Measurements from ENCODE around the gene PCDHB4. TPM values are rescaled to one million over a fixed set of nuclear protein-coding genes. Genes with fewer than 3 reads are reported as not detected.
"Not testable (repeated sequence)": the region's sequence is repeated elsewhere in the genome, so short reads cannot be mapped to it uniquely, and the experiment has no call there.

The PCDHB4 gene
- total and polyA plus RNA-seq, 2 of the 4 experiments (the other 2 are of a cell fraction) = 0.03 TPM; not detected in 1

DNA sequence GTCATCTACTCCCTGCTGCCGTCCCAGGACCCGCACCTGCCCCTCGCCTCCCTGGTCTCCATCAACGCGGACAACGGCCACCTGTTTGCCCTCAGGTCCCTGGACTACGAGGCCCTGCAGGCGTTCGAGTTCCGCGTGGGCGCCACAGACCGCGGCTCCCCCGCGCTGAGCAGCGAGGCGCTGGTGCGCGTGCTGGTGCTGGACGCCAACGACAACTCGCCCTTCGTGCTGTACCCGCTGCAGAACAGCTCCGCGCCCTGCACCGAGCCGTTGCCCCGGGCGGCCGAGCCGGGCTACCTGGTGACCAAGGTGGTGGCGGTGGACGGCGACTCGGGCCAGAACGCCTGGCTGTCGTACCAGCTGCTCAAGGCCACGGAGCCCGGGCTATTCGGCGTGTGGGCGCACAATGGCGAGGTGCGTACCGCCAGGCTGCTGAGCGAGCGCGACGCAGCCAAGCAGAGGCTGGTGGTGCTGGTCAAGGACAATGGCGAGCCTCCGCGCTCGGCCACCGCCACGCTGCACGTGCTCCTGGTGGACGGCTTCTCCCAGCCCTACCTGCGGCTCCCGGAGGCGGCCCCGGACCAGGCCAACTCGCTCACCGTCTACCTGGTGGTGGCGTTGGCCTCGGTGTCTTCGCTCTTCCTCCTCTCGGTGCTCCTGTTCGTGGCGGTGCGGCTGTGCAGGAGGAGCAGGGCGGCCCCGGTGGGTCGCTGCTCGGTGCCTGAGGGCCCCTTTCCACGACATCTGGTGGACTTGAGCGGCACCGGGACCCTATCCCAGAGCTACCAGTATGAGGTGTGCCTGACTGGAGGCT lies 52.9 kb downstream of the PCDHB4 start:
- H3K18ac ChIP-seq (ENCODE audit: low read depth, low read length); H3K56ac ChIP-seq (ENCODE audit: extremely low read depth, insufficient read depth, low read length); H4K5ac ChIP-seq (ENCODE audit: low read depth, low read length); H3K36me3 ChIP-seq (ENCODE audit: control insufficient read depth, insufficient read depth, low read length); H4K91ac ChIP-seq (ENCODE audit: insufficient read depth, low read depth, low read length); H4K20me1 ChIP-seq (ENCODE audit: insufficient read depth, low read length); POLR2A ChIA-PET (ENCODE audit: unreplicated experiment); H3K9me1 ChIP-seq (ENCODE audit: insufficient read depth, low read length); dilution Hi-C loops (cut with HindIII; ENCODE audit: low sequenced_read_pairs, unreplicated experiment); H3K4me2 ChIP-seq (ENCODE audit: low read depth, low read length); H2BK15ac ChIP-seq (ENCODE audit: low read depth, low read length); H2AK9ac ChIP-seq (replicated peaks; ENCODE audit: low read depth, low read length, poor library complexity); BruUV-seq (replicated peaks); H3K23ac ChIP-seq (ENCODE audit: low read depth, low read length); H2BK20ac ChIP-seq (ENCODE audit: low read depth, low read length); in situ Hi-C loops (cut with MboI; ENCODE audit: low sequenced_read_pairs); CTCF ChIA-PET; H4K8ac ChIP-seq (ENCODE audit: low read depth in 2 of 2, low read length in 2 of 2); H3K4me1 ChIP-seq (ENCODE audit: control insufficient read depth, insufficient read depth, low read length); H3K4ac ChIP-seq (ENCODE audit: low read depth, low read length); H3K27me3 ChIP-seq (ENCODE audit: control insufficient read depth, insufficient read depth, low read length); ATAC-seq (ENCODE audit: low read depth); H3K27ac ChIP-seq (ENCODE audit: insufficient read depth, low read length); H2BK120ac ChIP-seq (ENCODE audit: low read depth, low read length); H2AK5ac ChIP-seq (ENCODE audit: low read depth, low read length); H3K79me1 ChIP-seq (ENCODE audit: low read depth in 1 of 2, low read length in 2 of 2); H3K9ac ChIP-seq (ENCODE audit: low read depth, low read length); H2BK5ac ChIP-seq (ENCODE audit: low read depth, low read length, poor library complexity, severe bottlenecking); intact Hi-C loops (cut with micrococcal nuclease); H2AFZ ChIP-seq (replicated peaks; ENCODE audit: low read length, poor library complexity); DNase-seq; H3K14ac ChIP-seq (replicated peaks; ENCODE audit: low read depth, low read length); H3K4me3 ChIP-seq (ENCODE audit: insufficient read depth, low read depth, low read length): not testable (repeated sequence)
- peaks cover 15% of the 10 kb centered on the region; the same call in 1 of the 2 replicates for H3K9me3 ChIP-seq (ENCODE audit: control insufficient read depth, insufficient read depth, low read length)
- 50% methylated on average over 25 of the region's 79 CpGs; no CpG with 5 or more reads in 1 of the 2 experiments for WGBS, 2 experiments (ENCODE audit: extremely low coverage in 2 of 2, insufficient read length in 1 of 2)

Other genes with a start within 250 kb of the PCDHB4 start
- gene PCDHA12, start 246.5 kb upstream of the PCDHB4 start, total RNA-seq (2012; rRNA removed) = not detected in 2 replicates
- 0.03 TPM in 1 of 2 replicates, not detected in the other for gene PCDHA12, start 246.5 kb upstream of the PCDHB4 start, polyA plus RNA-seq (2012; rRNA removed)
- not detected in 2 replicates for gene PCDHA13, start 239.7 kb upstream of the PCDHB4 start, total RNA-seq (2012; rRNA removed)
- gene PCDHA13, start 239.7 kb upstream of the PCDHB4 start, polyA plus RNA-seq (2012; rRNA removed) = not detected in 2 replicates
- gene PCDHAC1, start 195.5 kb upstream of the PCDHB4 start, total RNA-seq (2012; rRNA removed) = under 0.01 TPM in 1 of 2 replicates, not detected in the other
- gene PCDHAC1, start 195.5 kb upstream of the PCDHB4 start, polyA plus RNA-seq (2012; rRNA removed) = not detected in 2 replicates
- gene PCDHAC2, start 155.3 kb upstream of the PCDHB4 start, total RNA-seq (2012; rRNA removed) = not detected in 2 replicates
- gene PCDHAC2, start 155.3 kb upstream of the PCDHB4 start, polyA plus RNA-seq (2012; rRNA removed) = not detected in 2 replicates
- not detected in 2 replicates for gene PCDHB1, start 70.4 kb upstream of the PCDHB4 start, total RNA-seq (2012; rRNA removed)
- not detected in 2 replicates for gene PCDHB1, start 70.4 kb upstream of the PCDHB4 start, polyA plus RNA-seq (2012; rRNA removed)
- 0.36 and 0.56 TPM in 2 replicates for gene PCDHB2, start 27.2 kb upstream of the PCDHB4 start, total RNA-seq (2012; rRNA removed)
- 0.46 and 0.65 TPM in 2 replicates for gene PCDHB2, start 27.2 kb upstream of the PCDHB4 start, polyA plus RNA-seq (2012; rRNA removed)
- gene PCDHB3, start 21.3 kb upstream of the PCDHB4 start, total RNA-seq (2012; rRNA removed) = under 0.01 and 0.18 TPM in 2 replicates
- 0.10 and 0.12 TPM in 2 replicates for gene PCDHB3, start 21.3 kb upstream of the PCDHB4 start, polyA plus RNA-seq (2012; rRNA removed)
- gene PCDHB5, start 13.4 kb downstream of the PCDHB4 start, total RNA-seq (2012; rRNA removed) = 0.18 and 0.28 TPM in 2 replicates
- 0.32 TPM in 2 replicates for gene PCDHB5, start 13.4 kb downstream of the PCDHB4 start, polyA plus RNA-seq (2012; rRNA removed)
- under 0.01 TPM in 1 of 2 replicates, not detected in the other for gene PCDHB6, start 28.2 kb downstream of the PCDHB4 start, total RNA-seq (2012; rRNA removed)
- gene PCDHB6, start 28.2 kb downstream of the PCDHB4 start, polyA plus RNA-seq (2012; rRNA removed) = 0.07 and 0.11 TPM in 2 replicates
- 0.18 and 0.28 TPM in 2 replicates for gene PCDHB7, start 50.8 kb downstream of the PCDHB4 start, total RNA-seq (2012; rRNA removed)
- gene PCDHB7, start 50.8 kb downstream of the PCDHB4 start, polyA plus RNA-seq (2012; rRNA removed) = 0.27 and 0.38 TPM in 2 replicates
- 0.18 and 0.28 TPM in 2 replicates for gene PCDHB8, start 56.0 kb downstream of the PCDHB4 start, total RNA-seq (2012; rRNA removed)
- gene PCDHB8, start 56.0 kb downstream of the PCDHB4 start, polyA plus RNA-seq (2012; rRNA removed) = 0.03 and 0.07 TPM in 2 replicates
- 0.18 and 0.56 TPM in 2 replicates for gene PCDHB16, start 60.6 kb downstream of the PCDHB4 start, total RNA-seq (2012; rRNA removed)
- gene PCDHB16, start 60.6 kb downstream of the PCDHB4 start, polyA plus RNA-seq (2012; rRNA removed) = 0.36 and 0.93 TPM in 2 replicates
- gene PCDHB9, start 65.3 kb downstream of the PCDHB4 start, total RNA-seq (2012; rRNA removed) = under 0.01 and 0.18 TPM in 2 replicates
- 0.10 and 0.24 TPM in 2 replicates for gene PCDHB9, start 65.3 kb downstream of the PCDHB4 start, polyA plus RNA-seq (2012; rRNA removed)
- under 0.01 and 0.18 TPM in 2 replicates for gene PCDHB10, start 70.5 kb downstream of the PCDHB4 start, total RNA-seq (2012; rRNA removed)
- 0.19 and 0.22 TPM in 2 replicates for gene PCDHB10, start 70.5 kb downstream of the PCDHB4 start, polyA plus RNA-seq (2012; rRNA removed)
- gene PCDHB11, start 77.8 kb downstream of the PCDHB4 start, total RNA-seq (2012; rRNA removed) = under 0.01 TPM in 2 replicates
- 0.05 TPM in 1 of 2 replicates, not detected in the other for gene PCDHB11, start 77.8 kb downstream of the PCDHB4 start, polyA plus RNA-seq (2012; rRNA removed)
- under 0.01 and 0.18 TPM in 2 replicates for gene PCDHB12, start 86.9 kb downstream of the PCDHB4 start, total RNA-seq (2012; rRNA removed)
- gene PCDHB12, start 86.9 kb downstream of the PCDHB4 start, polyA plus RNA-seq (2012; rRNA removed) = 0.09 and 0.13 TPM in 2 replicates
- gene PCDHB13, start 92.1 kb downstream of the PCDHB4 start, total RNA-seq (2012; rRNA removed) = 0.18 and 0.28 TPM in 2 replicates
- gene PCDHB13, start 92.1 kb downstream of the PCDHB4 start, polyA plus RNA-seq (2012; rRNA removed) = 0.26 and 0.27 TPM in 2 replicates
- gene PCDHB14, start 101.5 kb downstream of the PCDHB4 start, total RNA-seq (2012; rRNA removed) = 0.18 and 0.28 TPM in 2 replicates
- 0.36 and 0.39 TPM in 2 replicates for gene PCDHB14, start 101.5 kb downstream of the PCDHB4 start, polyA plus RNA-seq (2012; rRNA removed)
- gene PCDHB15, start 123.6 kb downstream of the PCDHB4 start, total RNA-seq (2012; rRNA removed) = 0.18 and 0.28 TPM in 2 replicates
- gene PCDHB15, start 123.6 kb downstream of the PCDHB4 start, polyA plus RNA-seq (2012; rRNA removed) = 0.14 and 0.17 TPM in 2 replicates
- 0.28 TPM in 1 of 2 replicates, not detected in the other for gene SLC25A2, start 182.2 kb downstream of the PCDHB4 start, total RNA-seq (2012; rRNA removed)
- not detected in 2 replicates for gene SLC25A2, start 182.2 kb downstream of the PCDHB4 start, polyA plus RNA-seq (2012; rRNA removed)
- gene TAF7, start 199.0 kb downstream of the PCDHB4 start, total RNA-seq (2012; rRNA removed) = 51.8 and 100 TPM in 2 replicates
- gene TAF7, start 199.0 kb downstream of the PCDHB4 start, polyA plus RNA-seq (2012; rRNA removed) = 38.4 and 45.7 TPM in 2 replicates
- gene PCDHGA1, start 208.7 kb downstream of the PCDHB4 start, total RNA-seq (2012; rRNA removed) = 0.83 and 0.90 TPM in 2 replicates
- 0.86 and 0.92 TPM in 2 replicates for gene PCDHGA1, start 208.7 kb downstream of the PCDHB4 start, polyA plus RNA-seq (2012; rRNA removed)
- 3.3 and 3.4 TPM in 2 replicates for gene PCDHGA2, start 216.9 kb downstream of the PCDHB4 start, total RNA-seq (2012; rRNA removed)
- gene PCDHGA2, start 216.9 kb downstream of the PCDHB4 start, polyA plus RNA-seq (2012; rRNA removed) = 3.6 and 4.0 TPM in 2 replicates
- 1.4 and 1.7 TPM in 2 replicates for gene PCDHGA3, start 222.0 kb downstream of the PCDHB4 start, total RNA-seq (2012; rRNA removed)
- 1.6 and 1.8 TPM in 2 replicates for gene PCDHGA3, start 222.0 kb downstream of the PCDHB4 start, polyA plus RNA-seq (2012; rRNA removed)
- 3.3 and 3.6 TPM in 2 replicates for gene PCDHGB1, start 228.3 kb downstream of the PCDHB4 start, total RNA-seq (2012; rRNA removed)
- 1.9 TPM in 2 replicates for gene PCDHGB1, start 228.3 kb downstream of the PCDHB4 start, polyA plus RNA-seq (2012; rRNA removed)
- gene PCDHGA4, start 233.2 kb downstream of the PCDHB4 start, total RNA-seq (2012; rRNA removed) = 5.0 and 5.4 TPM in 2 replicates
- gene PCDHGA4, start 233.2 kb downstream of the PCDHB4 start, polyA plus RNA-seq (2012; rRNA removed) = 3.0 and 3.5 TPM in 2 replicates
- gene PCDHGB2, start 238.2 kb downstream of the PCDHB4 start, total RNA-seq (2012; rRNA removed) = 2.8 and 3.0 TPM in 2 replicates
- gene PCDHGB2, start 238.2 kb downstream of the PCDHB4 start, polyA plus RNA-seq (2012; rRNA removed) = 2.4 and 2.6 TPM in 2 replicates
- 1.7 and 2.0 TPM in 2 replicates for gene PCDHGA5, start 242.3 kb downstream of the PCDHB4 start, total RNA-seq (2012; rRNA removed)
- 1.3 and 1.4 TPM in 2 replicates for gene PCDHGA5, start 242.3 kb downstream of the PCDHB4 start, polyA plus RNA-seq (2012; rRNA removed)
- 5.9 and 6.7 TPM in 2 replicates for gene PCDHGB3, start 248.4 kb downstream of the PCDHB4 start, total RNA-seq (2012; rRNA removed)
- gene PCDHGB3, start 248.4 kb downstream of the PCDHB4 start, polyA plus RNA-seq (2012; rRNA removed) = 3.3 and 3.4 TPM in 2 replicates